GM12801 (cell line): Measurements from ENCODE around the gene PDRG1.

Experiments used
- CTCF ChIP-seq: IDR thresholded peaks from one replicate; pipeline ENCODE4 v1.5.1; 2011; ENCODE audit warnings: control low read depth; ENCODE audit not compliant: insufficient read length; ENCODE audit errors: extremely low read depth

PDRG1 gene

GRCh38 chr20:31974951-31975487, 23.2 kb upstream of the PDRG1 start:
- TF ChIP-seq CTCF: no peak

- TF ChIP-seq CTCF: no peak
Measured at GRCh38 chr20:31974296-31974695, 22.4 kb upstream of the PDRG1 start.

- no peak for TF ChIP-seq CTCF
Measured at GRCh38 chr20:31972471-31973021, 20.7 kb upstream of the PDRG1 start.

- TF ChIP-seq CTCF: no peak
Measured at GRCh38 chr20:31969991-31970390, 18.1 kb upstream of the PDRG1 start.

- no peak for TF ChIP-seq CTCF
Measured at GRCh38 chr20:31968291-31969126, 16.7 kb upstream of the PDRG1 start.

GRCh38 chr20:31967830-31968249, 16.0 kb upstream of the PDRG1 start, which contains the start of gene XKR7:
XKR7 (plus strand) TSS chr20:31968151; CDS start chr20:31968176, 25 bp downstream.
- no peak for TF ChIP-seq CTCF

- no peak for TF ChIP-seq CTCF
Measured at GRCh38 chr20:31966991-31967655, 15.3 kb upstream of the PDRG1 start.
